AG04450 (cell line): ENCODE data around the gene CLMP. TPM values are rescaled to one million over a fixed set of nuclear protein-coding genes. Genes with fewer than 3 reads are reported as not detected.

Experiments
- CTCF ChIA-PET: fragments of 300-600, 350-600 bp; formaldehyde crosslinking; extraction: SDS; loops from one replicate; lab custom pipeline; 2022; ENCODE audit warnings: antibody characterized with exemption, inconsistent platforms; lab: Charles Lee
- POLR2A ChIA-PET: fragments of 350-600 bp; formaldehyde crosslinking; extraction: SDS; loops from one replicate; lab custom pipeline; 2021; ENCODE audit warnings: antibody characterized with exemption, inconsistent platforms; lab: Yijun Ruan, JAX
- DNase-seq: peaks from one replicate; pipeline ENCODE4 v3.0.0-alpha.2; 2011; ENCODE audit warnings: low read depth, low spot score
- H3K27ac ChIP-seq: one replicate; pipeline ENCODE4 v1.5.1; 2012; ENCODE audit warnings: low read depth, low read length, control low read depth
- H3K27me3 ChIP-seq: one replicate; pipeline ENCODE4 v1.6.0; 2012; ENCODE audit warnings: low read length; ENCODE audit not compliant: control insufficient read depth, insufficient read depth
- H3K4me3 ChIP-seq: 2 replicates; pipeline ENCODE4 v1.5.1; 2011; ENCODE audit warnings: mild to moderate bottlenecking, low read depth, low read length, control low read depth
- H3K9me3 ChIP-seq: 2 replicates; pipeline ENCODE4 v1.5.1; 2012; ENCODE audit warnings: low read length; ENCODE audit not compliant: control insufficient read depth, insufficient read depth
- polyA plus RNA-seq: library from polyadenylated mRNA; depleted of rRNA; stranded (reverse); fragments of >200 nt; gene quantifications from 2 replicates; pipeline ENCODE4 v1.2.3, GENCODE V29; 2011
- TF ChIP-seq, protein P1 (sequence below): IDR thresholded peaks from 2 replicates; pipeline ENCODE4 v1.5.1; 2011; ENCODE audit warnings: low read depth, low read length, control low read depth, inconsistent platforms

CLMP gene
- polyA plus RNA-seq, 1 experiment, result 288 TPM

DNA sequence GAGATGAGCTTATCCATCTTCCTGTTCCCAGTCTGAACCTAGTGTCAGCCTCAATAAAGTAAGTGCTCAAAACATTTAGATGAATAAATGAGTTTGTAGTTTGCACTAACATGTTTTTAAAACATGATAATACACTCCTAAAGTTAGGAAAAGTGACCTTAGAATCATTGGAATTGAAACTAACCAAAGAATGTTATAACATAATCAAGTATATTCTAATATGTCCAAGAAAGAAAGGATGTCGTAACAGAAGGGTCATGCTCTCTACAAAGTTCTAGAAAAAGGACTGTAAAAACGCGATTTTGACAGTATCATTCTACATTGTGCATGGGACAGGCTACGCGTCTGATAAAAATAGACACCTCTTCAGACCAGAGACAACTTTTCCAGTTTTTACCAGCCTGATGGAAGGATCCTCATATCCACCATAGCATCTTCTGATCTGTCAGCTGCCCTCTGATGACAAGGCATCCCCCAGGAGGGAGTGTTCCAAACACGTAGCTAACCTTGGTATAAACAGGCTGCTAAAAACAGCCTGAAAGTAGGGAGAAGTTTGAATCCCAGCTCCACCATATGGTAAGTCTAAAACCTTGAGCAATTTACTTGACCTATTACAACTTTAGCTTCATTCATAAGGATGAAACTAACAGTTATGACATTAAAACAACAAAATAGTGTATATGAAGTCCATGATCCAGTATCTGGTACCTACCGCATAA, 30.2 kb downstream of the CLMP start:
- H3K27ac ChIP-seq, result peak overlapping the region; percentile 93
- POLR2A ChIA-PET, result interaction anchor here (1.0 to 2.4 kb wide), 8 partner anchors 9 to 103 kb away, joined by 3 to 11 read pairs (median 4); partner anchors contain the start of gene HSPA8
- H3K4me3 ChIP-seq, result no peak overlapping the region
- CTCF ChIA-PET, result interaction anchor here (0.6 to 4.7 kb wide), 13 partner anchors 8 to 96 kb away, joined by 3 to 33 read pairs (median 3); no protein-coding TSS in a partner anchor
- no peaks in the 10 kb centered on the region for H3K27me3 ChIP-seq
- TF ChIP-seq, protein P1, sequence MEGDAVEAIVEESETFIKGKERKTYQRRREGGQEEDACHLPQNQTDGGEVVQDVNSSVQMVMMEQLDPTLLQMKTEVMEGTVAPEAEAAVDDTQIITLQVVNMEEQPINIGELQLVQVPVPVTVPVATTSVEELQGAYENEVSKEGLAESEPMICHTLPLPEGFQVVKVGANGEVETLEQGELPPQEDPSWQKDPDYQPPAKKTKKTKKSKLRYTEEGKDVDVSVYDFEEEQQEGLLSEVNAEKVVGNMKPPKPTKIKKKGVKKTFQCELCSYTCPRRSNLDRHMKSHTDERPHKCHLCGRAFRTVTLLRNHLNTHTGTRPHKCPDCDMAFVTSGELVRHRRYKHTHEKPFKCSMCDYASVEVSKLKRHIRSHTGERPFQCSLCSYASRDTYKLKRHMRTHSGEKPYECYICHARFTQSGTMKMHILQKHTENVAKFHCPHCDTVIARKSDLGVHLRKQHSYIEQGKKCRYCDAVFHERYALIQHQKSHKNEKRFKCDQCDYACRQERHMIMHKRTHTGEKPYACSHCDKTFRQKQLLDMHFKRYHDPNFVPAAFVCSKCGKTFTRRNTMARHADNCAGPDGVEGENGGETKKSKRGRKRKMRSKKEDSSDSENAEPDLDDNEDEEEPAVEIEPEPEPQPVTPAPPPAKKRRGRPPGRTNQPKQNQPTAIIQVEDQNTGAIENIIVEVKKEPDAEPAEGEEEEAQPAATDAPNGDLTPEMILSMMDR, result no peak
- DNase-seq, result no peak
- H3K9me3 ChIP-seq, result no peaks in the 10 kb centered on the region

DNA sequence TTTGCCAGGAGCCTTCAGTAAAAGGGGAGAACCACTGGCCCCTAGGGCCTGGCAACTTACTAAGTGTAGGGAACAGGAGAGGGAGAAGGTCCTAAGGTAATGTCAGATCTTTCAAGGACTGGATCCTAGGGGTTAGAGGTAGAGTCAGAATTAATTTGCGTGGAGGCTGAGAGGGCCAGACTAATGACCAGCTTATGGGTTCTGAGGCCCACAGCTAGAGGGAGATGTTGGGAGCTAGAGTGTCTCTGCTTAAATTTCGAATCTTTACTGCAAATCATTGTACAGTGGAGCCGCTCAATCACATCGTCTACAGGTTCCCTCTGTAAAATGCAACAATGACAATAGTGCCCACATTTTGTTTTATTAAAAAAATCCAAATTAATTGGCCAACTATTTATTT, 31.4 kb downstream of the CLMP start:
- CTCF ChIA-PET, result interaction anchor here (0.9 to 4.7 kb wide), 9 partner anchors 9 to 98 kb away, joined by 3 to 33 read pairs (median 3); no protein-coding TSS in a partner anchor

DNA sequence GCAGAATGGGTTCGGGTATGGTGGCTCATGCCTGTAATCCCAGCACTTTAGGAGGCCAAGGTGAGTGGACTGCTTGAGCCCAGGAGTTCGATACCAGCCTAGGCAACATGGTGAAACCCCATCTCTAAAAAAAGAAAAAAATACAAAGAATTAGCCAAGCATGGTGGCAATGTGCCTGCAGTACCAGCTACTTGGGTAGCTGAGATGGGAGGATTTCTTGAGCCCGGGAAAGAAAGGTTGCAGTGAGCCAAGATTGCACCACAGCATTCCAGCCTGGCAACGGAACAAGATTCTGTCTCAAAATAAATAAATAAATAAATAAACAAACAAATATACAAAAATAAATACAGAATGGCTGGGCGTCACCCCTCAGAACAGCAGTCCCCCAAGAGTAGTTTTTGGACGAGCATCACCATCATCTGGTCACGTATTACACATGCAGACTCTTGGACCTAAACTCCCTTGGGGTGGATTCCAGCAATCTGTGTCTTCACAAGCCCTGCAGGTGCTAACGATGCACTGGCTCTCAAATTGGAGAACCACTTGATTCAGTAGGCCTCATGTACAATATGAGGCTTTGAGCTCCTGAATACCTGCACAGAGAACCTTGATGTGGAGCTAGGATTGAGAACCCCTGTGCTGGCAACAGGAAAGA, 33.5 kb downstream of the CLMP start:
- Histone ChIP-seq H3K27ac (no peak overlapping the region), H3K9me3 (no peaks in the 10 kb centered on the region), H3K4me3 (no peak overlapping the region), H3K27me3 (no peaks in the 10 kb centered on the region)
- TF ChIP-seq, protein P1, result no peak
- CTCF ChIA-PET, result interaction anchor here (0.8 to 4.7 kb wide), 5 partner anchors 14 to 100 kb away, joined by 3 to 33 read pairs (median 6); no protein-coding TSS in a partner anchor
- DNase-seq, result no peak
- POLR2A ChIA-PET, result interaction anchor here (0.9 to 1.5 kb wide), 2 partner anchors 13 to 27 kb away, joined by 3 to 4 read pairs; no protein-coding TSS in a partner anchor

More for the DNA sequence above, 31.4 kb downstream of the CLMP start:
- POLR2A ChIA-PET, result interaction anchor here (0.7 to 2.4 kb wide), 3 partner anchors 10 to 38 kb away, joined by 3 to 11 read pairs (median 5); no protein-coding TSS in a partner anchor
- Histone ChIP-seq H3K4me3 (no peak overlapping the region), H3K27ac (no peak overlapping the region), H3K9me3 (no peaks in the 10 kb centered on the region), H3K27me3 (no peaks in the 10 kb centered on the region)
- no peak for DNase-seq
- TF ChIP-seq, protein P1, result peak; percentile 36; the same call in 1 of the 2 replicates

DNA sequence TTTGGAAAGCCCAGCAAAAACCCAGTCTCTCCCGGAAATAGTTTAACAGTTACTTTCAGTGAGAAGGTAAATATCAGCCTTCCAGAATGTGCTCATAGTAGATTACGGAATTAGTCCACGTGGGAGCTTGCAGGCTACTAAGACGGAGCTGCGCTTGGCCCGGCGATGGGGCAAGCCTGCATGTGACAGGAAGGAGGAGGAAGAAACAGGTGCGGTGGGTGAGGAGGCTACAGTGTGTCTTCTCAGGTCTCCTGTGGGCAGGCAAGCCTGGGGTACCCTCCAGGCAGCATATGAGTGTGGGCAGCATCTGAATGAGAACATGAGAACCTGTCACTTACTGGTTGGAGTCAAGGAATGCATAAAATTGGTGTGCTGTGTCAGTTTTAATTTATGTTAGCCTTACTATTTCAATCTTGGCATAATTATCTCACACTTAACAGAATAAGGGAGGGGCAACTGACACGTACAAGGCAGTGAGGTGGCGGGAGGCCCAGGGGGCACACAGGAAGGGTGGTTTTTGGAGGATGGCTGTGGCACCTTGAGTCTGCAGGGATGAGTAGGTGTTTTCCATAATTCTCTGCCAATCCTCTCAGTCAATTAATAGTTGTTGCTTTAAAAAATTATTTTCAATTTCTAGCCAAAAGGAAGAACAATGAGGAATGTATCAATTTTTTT, 35.7 kb downstream of the CLMP start:
- H3K27ac ChIP-seq, result no peak overlapping the region
- H3K27me3 ChIP-seq, result no peaks in the 10 kb centered on the region
- TF ChIP-seq, protein P1, result no peak
- ChIA-PET POLR2A (no interaction called here), CTCF (interaction anchor here (1.4 kb wide), 1 partner anchor 102 kb away, joined by 6 read pairs; no protein-coding TSS in a partner anchor)
- H3K9me3 ChIP-seq, result no peaks in the 10 kb centered on the region
- no peak overlapping the region for H3K4me3 ChIP-seq
- DNase-seq, result no peak
